GM10266 (cell line): Measurements from ENCODE around the gene TCP11.

Source experiments
- DNase-seq: peaks from one replicate; pipeline ENCODE4 v3.0.0; 2012; ENCODE audit errors: extremely low spot score
- CTCF ChIP-seq: IDR thresholded peaks from 2 replicates; pipeline ENCODE4 v1.5.1; 2012; ENCODE audit warnings: mild to moderate bottlenecking, low read depth; ENCODE audit not compliant: control insufficient read depth, insufficient read depth; ENCODE audit errors: missing control alignments

Gene TCP11

GRCh38 chr6:35173044-35173426 is 31.9 kb upstream of the TCP11 start:
- DNase-seq = no peak
- TF ChIP-seq CTCF = no peak

GRCh38 chr6:35170891-35171290 is 29.8 kb upstream of the TCP11 start:
- no peak for TF ChIP-seq CTCF
- no peak for DNase-seq

GRCh38 chr6:35170166-35170565 is 29.0 kb upstream of the TCP11 start:
- DNase-seq = no peak
- TF ChIP-seq CTCF = no peak

- no peak for TF ChIP-seq CTCF
- DNase-seq = no peak
These were observed 27.3 kb upstream of the TCP11 start for GRCh38 chr6:35168461-35168861.

GRCh38 chr6:35167505-35167904 is 26.4 kb upstream of the TCP11 start:
- no peak for TF ChIP-seq CTCF

GRCh38 chr6:35166520-35166919 is 25.4 kb upstream of the TCP11 start:
- no peak for DNase-seq
- TF ChIP-seq CTCF = no peak

More at GRCh38 chr6:35167505-35167904, 26.4 kb upstream of the TCP11 start:
- DNase-seq = no peak

- no peak for DNase-seq
- no peak for TF ChIP-seq CTCF
These were observed 25.0 kb upstream of the TCP11 start for GRCh38 chr6:35166116-35166515.

GRCh38 chr6:35165630-35166071 is 24.5 kb upstream of the TCP11 start:
- DNase-seq = no peak
- TF ChIP-seq CTCF = no peak
